ENCODE measurements around the gene FOXI3. TPM values are rescaled to one million over a fixed set of nuclear protein-coding genes. Genes with fewer than 3 reads are reported as not detected.

FOXI3 gene
- total RNA-seq, 1 experiment from 2014 or later, result not detected

GRCh38 chr2:88472811-88473210 is 20.3 kb upstream of the FOXI3 start:
- no peaks in the 10 kb centered on the region for H3K9me3 Mint-ChIP-seq (ENCODE audit: low read depth, unreplicated experiment)
- H3K27ac Mint-ChIP-seq (ENCODE audit: unreplicated experiment), result no peak overlapping the region
- no peak for DNase-seq
- H3K36me3 Mint-ChIP-seq (ENCODE audit: insufficient read depth, unreplicated experiment), result no peaks in the 10 kb centered on the region
- no TSS peak for BruUV-seq (replicated peaks)
- no peak overlapping the region for H3K4me3 Mint-ChIP-seq (ENCODE audit: low read depth, unreplicated experiment)
- H3K4me1 Mint-ChIP-seq (ENCODE audit: low read depth, unreplicated experiment), result no peaks in the 10 kb centered on the region
- intact Hi-C loops (cut with micrococcal nuclease; ENCODE audit: unreplicated experiment), result no loop called here
- peaks cover 12% of the 10 kb centered on the region for H3K27me3 Mint-ChIP-seq (ENCODE audit: unreplicated experiment)
- no peak for TF ChIP-seq CTCF (IDR thresholded peaks at IDR 0.05; ENCODE audit: unreplicated experiment)
- CTCF ChIA-PET, result no interaction called here

DNA sequence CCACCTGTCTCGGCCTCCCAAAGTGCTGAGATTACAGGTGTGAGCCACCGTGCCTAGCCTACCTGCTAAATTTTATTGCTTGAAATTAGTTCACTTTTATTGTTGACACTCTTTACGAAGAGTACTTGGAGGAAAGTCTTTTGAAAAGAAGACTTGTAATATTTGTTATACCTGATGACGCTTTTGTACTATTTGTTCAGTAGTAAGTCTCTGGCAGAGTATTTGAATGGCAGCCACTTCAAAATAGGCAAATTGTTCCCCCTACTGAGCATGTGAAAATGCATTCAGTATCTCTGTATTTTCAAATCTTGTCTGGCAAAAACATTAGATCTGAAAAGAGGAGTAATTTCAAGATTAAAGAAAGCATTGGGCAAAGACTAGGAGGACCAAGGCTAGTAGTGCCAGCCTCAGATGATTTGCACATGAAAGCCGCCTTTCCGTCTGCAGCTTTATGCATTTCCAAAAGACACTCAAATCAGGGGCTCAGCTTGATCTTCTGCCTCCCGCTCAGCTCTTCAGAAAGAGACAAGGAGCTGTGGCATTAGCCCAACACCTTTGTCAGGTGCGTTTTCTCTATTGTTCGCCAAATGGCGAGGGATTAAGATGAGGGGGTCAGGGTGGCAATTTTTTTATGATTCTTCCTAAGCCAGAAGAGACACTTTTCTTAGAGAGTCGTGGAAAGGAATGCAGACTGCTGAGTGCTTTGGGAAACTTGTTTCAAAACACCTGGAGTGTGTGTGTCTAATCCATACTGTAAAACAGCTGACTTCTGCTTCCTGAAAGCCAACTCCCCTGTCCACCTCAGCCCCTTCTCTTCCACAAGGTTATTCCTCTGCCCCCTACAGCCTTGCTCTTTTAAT is 18.8 kb upstream of the FOXI3 start:
- Mint-ChIP-seq H3K27ac (ENCODE audit: unreplicated experiment) (no peak overlapping the region), H3K27me3 (ENCODE audit: unreplicated experiment) (peaks cover 12% of the 10 kb centered on the region), H3K9me3 (ENCODE audit: low read depth, unreplicated experiment) (no peaks in the 10 kb centered on the region), H3K4me3 (ENCODE audit: low read depth, unreplicated experiment) (no peak overlapping the region), H3K36me3 (ENCODE audit: insufficient read depth, unreplicated experiment) (no peaks in the 10 kb centered on the region), H3K4me1 (ENCODE audit: low read depth, unreplicated experiment) (no peaks in the 10 kb centered on the region)
- DNase-seq, result no peak
- BruUV-seq (replicated peaks), result no TSS peak
- CTCF ChIA-PET, result interaction anchor here (0.7 kb wide), 1 partner anchor 18 kb away, joined by 4 read pairs; no protein-coding TSS in a partner anchor
- intact Hi-C loops (cut with micrococcal nuclease; ENCODE audit: unreplicated experiment), result no loop called here
- TF ChIP-seq CTCF (IDR thresholded peaks at IDR 0.05; ENCODE audit: unreplicated experiment), result no peak

GRCh38 chr2:88469202-88470114 is 17.0 kb upstream of the FOXI3 start:
- H3K27ac Mint-ChIP-seq (ENCODE audit: unreplicated experiment), result no peak overlapping the region
- no peaks in the 10 kb centered on the region for H3K9me3 Mint-ChIP-seq (ENCODE audit: low read depth, unreplicated experiment)
- no peak for DNase-seq
- CTCF ChIA-PET, result no interaction called here
- no TSS peak for BruUV-seq (replicated peaks)
- no peaks in the 10 kb centered on the region for H3K4me1 Mint-ChIP-seq (ENCODE audit: low read depth, unreplicated experiment)
- no peak for TF ChIP-seq CTCF (IDR thresholded peaks at IDR 0.05; ENCODE audit: unreplicated experiment)
- H3K4me3 Mint-ChIP-seq (ENCODE audit: low read depth, unreplicated experiment), result no peak overlapping the region
- H3K36me3 Mint-ChIP-seq (ENCODE audit: insufficient read depth, unreplicated experiment), result no peaks in the 10 kb centered on the region
- H3K27me3 Mint-ChIP-seq (ENCODE audit: unreplicated experiment), result no peaks in the 10 kb centered on the region
- intact Hi-C loops (cut with micrococcal nuclease; ENCODE audit: unreplicated experiment), result no loop called here

- TF ChIP-seq CTCF (IDR thresholded peaks at IDR 0.05; ENCODE audit: unreplicated experiment), result no peak
- CTCF ChIA-PET, result interaction anchor here (0.7 kb wide), 1 partner anchor 206 kb away, joined by 4 read pairs; no protein-coding TSS in a partner anchor
- Mint-ChIP-seq H3K27ac (ENCODE audit: unreplicated experiment) (no peak overlapping the region), H3K9me3 (ENCODE audit: low read depth, unreplicated experiment) (no peaks in the 10 kb centered on the region), H3K36me3 (ENCODE audit: insufficient read depth, unreplicated experiment) (no peaks in the 10 kb centered on the region), H3K27me3 (ENCODE audit: unreplicated experiment) (peaks cover 4% of the 10 kb centered on the region), H3K4me3 (ENCODE audit: low read depth, unreplicated experiment) (no peak overlapping the region), H3K4me1 (ENCODE audit: low read depth, unreplicated experiment) (no peaks in the 10 kb centered on the region)
- DNase-seq, result no peak
- intact Hi-C loops (cut with micrococcal nuclease; ENCODE audit: unreplicated experiment), result no loop called here
- no TSS peak for BruUV-seq (replicated peaks)
These were observed 11.7 kb upstream of the FOXI3 start for GRCh38 chr2:88464153-88464552.

Measured in Calu3 (cell line).